Activated naive CD4-positive, alpha-beta T cell treated with anti-CD3 and anti-CD28 coated beads for 36 hours (primary cell): ENCODE data around the gene SYNGAP1. TPM values are rescaled to one million over a fixed set of nuclear protein-coding genes. Genes with fewer than 3 reads are reported as not detected.

ENCODE experiments used
- CTCF ChIA-PET: fragments of 350-600 bp; sonication (Branson Sonifier 250); formaldehyde crosslinking; loops from one replicate; lab custom pipeline; 2021; ENCODE audit warnings: antibody characterized with exemption; lab: Charles Lee
- DNase-seq: peaks from one replicate; pipeline ENCODE4 v3.0.0-alpha.2; 2020
- H3K27ac Mint-ChIP-seq: one replicate; pipeline ENCODE4 v1.8.0; 2021; ENCODE audit warnings: mild to moderate bottlenecking, mixed read lengths
- H3K27me3 Mint-ChIP-seq: one replicate; pipeline ENCODE4 v1.8.0; 2021; ENCODE audit warnings: low read depth, mixed read lengths
- H3K36me3 Mint-ChIP-seq: one replicate; pipeline ENCODE4 v1.8.0; 2021; ENCODE audit warnings: low read depth, mixed read lengths
- H3K4me1 Mint-ChIP-seq: one replicate; pipeline ENCODE4 v1.8.0; 2021; ENCODE audit warnings: low read depth, mixed read lengths
- H3K4me3 Mint-ChIP-seq: one replicate; pipeline ENCODE4 v1.8.0; 2021; ENCODE audit warnings: mild to moderate bottlenecking, moderate library complexity, mixed read lengths
- H3K9me3 Mint-ChIP-seq: one replicate; pipeline ENCODE4 v1.8.0; 2021; ENCODE audit warnings: mixed read lengths
- intact Hi-C: fragments of 100-400 bp; cut with micrococcal nuclease; formaldehyde crosslinking; loops from one replicate; pipeline ENCODE4 v1.15.1; 2023
- total RNA-seq, 2 experiments: library from RNA; stranded (reverse); gene quantifications; one replicate each; pipeline ENCODE4 v1.2.3, GENCODE V29; 2021

The SYNGAP1 gene
- total RNA-seq, 2 experiments from 2014 or later: 35.1 to 42.2 TPM

- DNase-seq: no peak
- intact Hi-C loops: no loop called here
- H3K27ac Mint-ChIP-seq: no peak overlapping the region
- H3K9me3 Mint-ChIP-seq: no peaks in the 10 kb centered on the region
- no peaks in the 10 kb centered on the region for H3K4me1 Mint-ChIP-seq
- no peak overlapping the region for H3K4me3 Mint-ChIP-seq
- CTCF ChIA-PET: no interaction called here
- H3K36me3 Mint-ChIP-seq: peaks cover 11% of the 10 kb centered on the region
- no peaks in the 10 kb centered on the region for H3K27me3 Mint-ChIP-seq
These were observed 25.3 kb downstream of the SYNGAP1 start for GRCh38 chr6:33445119-33445603.

GRCh38 chr6:33446356-33446755, 26.5 kb downstream of the SYNGAP1 start:
- CTCF ChIA-PET: no interaction called here
- intact Hi-C loops: no loop called here
- no peak for DNase-seq
- no peaks in the 10 kb centered on the region for H3K27me3 Mint-ChIP-seq
- H3K4me3 Mint-ChIP-seq: no peak overlapping the region
- peaks cover 4% of the 10 kb centered on the region for H3K4me1 Mint-ChIP-seq
- peak overlapping the region; percentile 21 for H3K27ac Mint-ChIP-seq
- peaks cover 11% of the 10 kb centered on the region for H3K36me3 Mint-ChIP-seq
- H3K9me3 Mint-ChIP-seq: no peaks in the 10 kb centered on the region

- Mint-ChIP-seq H3K4me3 (no peak overlapping the region), H3K27ac (peak overlapping the region; percentile 20), H3K27me3 (no peaks in the 10 kb centered on the region), H3K9me3 (no peaks in the 10 kb centered on the region), H3K4me1 (peaks cover 27% of the 10 kb centered on the region), H3K36me3 (peaks cover 11% of the 10 kb centered on the region)
- intact Hi-C loops: no loop called here
- no peak for DNase-seq
- CTCF ChIA-PET: interaction anchor here (0.6 to 1.3 kb wide), 2 partner anchors 24 to 115 kb away, joined by 4 read pairs; no protein-coding TSS in a partner anchor
These were observed 30.6 kb downstream of the SYNGAP1 start for GRCh38 chr6:33450434-33450833.

GRCh38 chr6:33451606-33452005, 31.7 kb downstream of the SYNGAP1 start:
- no peaks in the 10 kb centered on the region for H3K9me3 Mint-ChIP-seq
- no peak overlapping the region for H3K4me3 Mint-ChIP-seq
- H3K27ac Mint-ChIP-seq: no peak overlapping the region
- H3K27me3 Mint-ChIP-seq: no peaks in the 10 kb centered on the region
- no peak for DNase-seq
- H3K36me3 Mint-ChIP-seq: peaks cover 19% of the 10 kb centered on the region
- CTCF ChIA-PET: no interaction called here
- H3K4me1 Mint-ChIP-seq: peaks cover 38% of the 10 kb centered on the region
- intact Hi-C loops: no loop called here

GRCh38 chr6:33452496-33452895, 32.6 kb downstream of the SYNGAP1 start:
- H3K27me3 Mint-ChIP-seq: no peaks in the 10 kb centered on the region
- H3K4me3 Mint-ChIP-seq: no peak overlapping the region
- no peak for DNase-seq
- CTCF ChIA-PET: no interaction called here
- no peak overlapping the region for H3K27ac Mint-ChIP-seq
- H3K9me3 Mint-ChIP-seq: no peaks in the 10 kb centered on the region
- intact Hi-C loops: no loop called here
- H3K4me1 Mint-ChIP-seq: peaks cover 47% of the 10 kb centered on the region
- H3K36me3 Mint-ChIP-seq: peaks cover 23% of the 10 kb centered on the region

- Mint-ChIP-seq H3K4me1 (peaks cover 47% of the 10 kb centered on the region), H3K9me3 (no peaks in the 10 kb centered on the region), H3K36me3 (peaks cover 19% of the 10 kb centered on the region), H3K27ac (peak overlapping the region; percentile 85), H3K4me3 (peak overlapping the region; percentile 87), H3K27me3 (no peaks in the 10 kb centered on the region)
- intact Hi-C loops: loop anchor here (1.0 kb wide), 5 partner anchors 22 to 118 kb away; partner anchors contain the start of genes CUTA and KIFC1
- DNase-seq: no peak
- CTCF ChIA-PET: interaction anchor here (1.1 kb wide), 1 partner anchor 247 kb away, joined by 4 read pairs; no protein-coding TSS in a partner anchor
These were observed 33.6 kb downstream of the SYNGAP1 start for GRCh38 chr6:33453393-33454008.

- Mint-ChIP-seq H3K36me3 (peaks cover 19% of the 10 kb centered on the region), H3K27me3 (no peaks in the 10 kb centered on the region), H3K4me3 (peak within 1 kb of the TSS; percentile 87), H3K27ac (peak within 1 kb of the TSS; percentile 85), H3K4me1 (peaks cover 47% of the 10 kb centered on the region), H3K9me3 (no peaks in the 10 kb centered on the region)
- intact Hi-C loops: loop anchor here (1.0 kb wide), 5 partner anchors 23 to 117 kb away; partner anchors contain the start of genes CUTA and KIFC1
- DNase-seq: peak; percentile 96
- CTCF ChIA-PET: interaction anchor here (0.6 to 1.1 kb wide), 5 partner anchors 28 to 246 kb away, joined by 3 to 4 read pairs (median 3); partner anchors contain the start of gene B3GALT4
These were observed 34.4 kb downstream of the SYNGAP1 start, which contains the start of gene ZBTB9 for GRCh38 chr6:33454009-33454946. Gene ZBTB9, plus strand, starts transcription at chr6:33454576. Its CDS starts 525 bp downstream, at chr6:33455101.

GRCh38 chr6:33455051-33455450, 35.2 kb downstream of the SYNGAP1 start:
- H3K9me3 Mint-ChIP-seq: no peaks in the 10 kb centered on the region
- CTCF ChIA-PET: interaction anchor here (0.6 to 1.1 kb wide), 4 partner anchors 57 to 178 kb away, joined by 3 to 4 read pairs (median 3); partner anchors contain the start of genes B3GALT4 and KIFC1
- peaks cover 19% of the 10 kb centered on the region for H3K36me3 Mint-ChIP-seq
- intact Hi-C loops: no loop called here
- H3K27ac Mint-ChIP-seq: peak overlapping the region; percentile 85
- DNase-seq: no peak
- H3K4me1 Mint-ChIP-seq: peaks cover 47% of the 10 kb centered on the region
- no peaks in the 10 kb centered on the region for H3K27me3 Mint-ChIP-seq
- peak overlapping the region; percentile 87 for H3K4me3 Mint-ChIP-seq

- intact Hi-C loops: no loop called here
- CTCF ChIA-PET: no interaction called here
- H3K27me3 Mint-ChIP-seq: no peaks in the 10 kb centered on the region
These were observed 36.3 kb downstream of the SYNGAP1 start for GRCh38 chr6:33456156-33456555.

GRCh38 chr6:33458676-33459075, 38.8 kb downstream of the SYNGAP1 start:
- H3K27me3 Mint-ChIP-seq: no peaks in the 10 kb centered on the region
- no peak for DNase-seq
- no peak overlapping the region for H3K27ac Mint-ChIP-seq
- H3K4me3 Mint-ChIP-seq: no peak overlapping the region
- intact Hi-C loops: no loop called here
- CTCF ChIA-PET: interaction anchor here (1.1 kb wide), 1 partner anchor 18 kb away, joined by 3 read pairs; no protein-coding TSS in a partner anchor
- no peaks in the 10 kb centered on the region for H3K9me3 Mint-ChIP-seq
- peaks cover 19% of the 10 kb centered on the region for H3K36me3 Mint-ChIP-seq
- H3K4me1 Mint-ChIP-seq: peaks cover 33% of the 10 kb centered on the region

More at GRCh38 chr6:33456156-33456555, 36.3 kb downstream of the SYNGAP1 start:
- H3K9me3 Mint-ChIP-seq: no peaks in the 10 kb centered on the region
- H3K4me3 Mint-ChIP-seq: no peak overlapping the region
- H3K27ac Mint-ChIP-seq: no peak overlapping the region
- no peak for DNase-seq
- H3K36me3 Mint-ChIP-seq: peaks cover 19% of the 10 kb centered on the region
- peaks cover 44% of the 10 kb centered on the region for H3K4me1 Mint-ChIP-seq

GRCh38 chr6:33459226-33459625, 39.4 kb downstream of the SYNGAP1 start:
- Mint-ChIP-seq H3K36me3 (peaks cover 19% of the 10 kb centered on the region), H3K27ac (no peak overlapping the region), H3K4me3 (no peak overlapping the region), H3K27me3 (no peaks in the 10 kb centered on the region), H3K9me3 (no peaks in the 10 kb centered on the region), H3K4me1 (peaks cover 30% of the 10 kb centered on the region)
- intact Hi-C loops: no loop called here
- no peak for DNase-seq
- CTCF ChIA-PET: interaction anchor here (1.1 kb wide), 1 partner anchor 18 kb away, joined by 3 read pairs; no protein-coding TSS in a partner anchor
